Skeletal muscle tissue (tissue), 4 donors: Measurements from ENCODE around the gene BCKDHB. TPM values are rescaled to one million over a fixed set of nuclear protein-coding genes. Genes with fewer than 3 reads are reported as not detected.

Experiments used
- H3K27ac ChIP-seq: one replicate; pipeline ENCODE4 v1.7.0; 2013; ENCODE audit warnings: mild to moderate bottlenecking, low read depth, low read length, inconsistent platforms
- H3K27me3 ChIP-seq, 3 donors: one replicate each; pipeline ENCODE4 v1.7.0; 2013; ENCODE audit warnings: low read length in 3 of 3; ENCODE audit not compliant: control insufficient read depth in 3 of 3, insufficient read depth in 3 of 3
- H3K36me3 ChIP-seq, 3 donors: one replicate each; pipeline ENCODE4 v1.7.0; 2013; ENCODE audit warnings: low read length in 3 of 3; ENCODE audit not compliant: control insufficient read depth in 3 of 3, insufficient read depth in 3 of 3
- H3K4me1 ChIP-seq, 3 donors: one replicate each; pipeline ENCODE4 v1.7.0; 2013; ENCODE audit warnings: low read length in 3 of 3, mild to moderate bottlenecking in 3 of 3; ENCODE audit not compliant: control insufficient read depth in 3 of 3, insufficient read depth in 3 of 3
- H3K4me3 ChIP-seq, 3 donors: one replicate each; pipeline ENCODE4 v1.7.0; 2013; ENCODE audit warnings: low read length in 3 of 3
- H3K9ac ChIP-seq, 3 donors: one replicate each; pipeline ENCODE4 v1.7.0; 2013; ENCODE audit warnings: low read length in 3 of 3, mild to moderate bottlenecking in 3 of 3, moderate library complexity in 2 of 3, low read depth in 1 of 3
- H3K9me3 ChIP-seq, 3 donors: one replicate each; pipeline ENCODE4 v1.7.0; 2013; ENCODE audit warnings: low read length in 3 of 3; ENCODE audit not compliant: control insufficient read depth in 3 of 3
- total RNA-seq: library from RNA; depleted of rRNA; stranded (reverse); fragments of >200 nt; gene quantifications from one replicate; pipeline ENCODE4 v1.2.3, GENCODE V29; 2014
- donor health status: Osteomylitis.

BCKDHB gene
- total RNA-seq, 1 donor from 2014 or later: 24.5 TPM

DNA sequence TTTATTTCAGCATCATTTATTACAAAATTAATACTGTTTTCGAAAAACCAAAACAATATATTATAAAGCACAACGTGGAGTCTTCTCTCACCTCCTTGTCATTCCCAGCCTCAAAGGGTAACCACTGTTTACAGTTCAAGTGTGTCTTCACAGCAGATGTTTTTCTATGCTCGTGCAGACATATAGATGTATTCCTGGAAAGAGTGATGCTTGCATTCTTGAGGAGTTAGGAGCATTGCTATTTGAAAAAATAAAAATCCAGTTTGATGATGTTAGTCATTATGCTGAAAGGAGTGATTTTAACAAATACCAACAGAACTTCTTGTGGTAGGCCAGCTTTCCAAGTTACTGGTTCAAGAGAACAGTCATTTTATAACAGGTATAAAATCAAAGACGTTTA lies 234.9 kb downstream of the BCKDHB start:
- H3K4me1 ChIP-seq: no peaks in the 10 kb centered on the region
- no peak overlapping the region for H3K27ac ChIP-seq
- H3K36me3 ChIP-seq: no peaks in the 10 kb centered on the region
- no peaks in the 10 kb centered on the region for H3K9me3 ChIP-seq
- H3K4me3 ChIP-seq: no peak overlapping the region
- H3K9ac ChIP-seq: no peak overlapping the region
- no peaks in the 10 kb centered on the region for H3K27me3 ChIP-seq

GRCh38 chr6:80343511-80343910 lies 237.0 kb downstream of the BCKDHB start:
- Histone ChIP-seq H3K27me3 (no peaks in the 10 kb centered on the region), H3K9me3 (no peaks in the 10 kb centered on the region), H3K4me3 (no peak overlapping the region)

GRCh38 chr6:80347101-80347500 lies 240.6 kb downstream of the BCKDHB start:
- H3K4me1 ChIP-seq: no peaks in the 10 kb centered on the region
- H3K27me3 ChIP-seq: no peaks in the 10 kb centered on the region
- H3K36me3 ChIP-seq: no peaks in the 10 kb centered on the region
- H3K27ac ChIP-seq: no peak overlapping the region
- no peaks in the 10 kb centered on the region for H3K9me3 ChIP-seq
- H3K9ac ChIP-seq: no peak overlapping the region
- no peak overlapping the region for H3K4me3 ChIP-seq

More at GRCh38 chr6:80343511-80343910, 237.0 kb downstream of the BCKDHB start:
- no peak overlapping the region for H3K27ac ChIP-seq
- no peaks in the 10 kb centered on the region for H3K36me3 ChIP-seq
- no peaks in the 10 kb centered on the region for H3K4me1 ChIP-seq
- no peak overlapping the region for H3K9ac ChIP-seq

- Histone ChIP-seq H3K9ac (no peak overlapping the region), H3K4me3 (no peak overlapping the region), H3K27me3 (no peaks in the 10 kb centered on the region), H3K27ac (no peak overlapping the region), H3K4me1 (no peaks in the 10 kb centered on the region), H3K9me3 (no peaks in the 10 kb centered on the region), H3K36me3 (no peaks in the 10 kb centered on the region)
These were observed 241.8 kb downstream of the BCKDHB start for GRCh38 chr6:80348263-80348662.

DNA sequence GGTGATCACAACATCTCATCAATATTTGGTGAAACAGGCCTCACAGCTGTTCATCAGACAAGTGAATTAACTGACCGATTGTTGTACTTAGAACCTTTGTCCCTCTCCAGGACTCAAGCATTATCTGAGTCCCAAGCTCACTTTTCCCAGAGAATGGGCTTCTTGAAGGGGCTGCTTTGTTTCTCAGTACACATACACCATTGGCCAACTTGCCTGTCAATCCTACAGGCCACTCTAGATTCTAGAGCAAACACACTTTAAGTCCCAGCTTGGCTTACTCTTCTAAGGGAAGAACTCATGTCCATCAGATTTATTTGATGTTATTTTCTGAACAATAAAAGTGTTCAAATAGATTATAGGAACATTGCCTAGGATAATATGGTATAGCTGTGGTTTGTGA lies 249.5 kb downstream of the BCKDHB start:
- H3K9me3 ChIP-seq: no peaks in the 10 kb centered on the region
- H3K4me3 ChIP-seq: no peak overlapping the region
- no peak overlapping the region for H3K27ac ChIP-seq
- H3K36me3 ChIP-seq: no peaks in the 10 kb centered on the region
- H3K9ac ChIP-seq: no peak overlapping the region
- peaks cover 0 to 3% (median 0%) of the 10 kb centered on the region in 3 donors for H3K4me1 ChIP-seq
- no peaks in the 10 kb centered on the region for H3K27me3 ChIP-seq

- Histone ChIP-seq H3K27ac (no peak overlapping the region), H3K36me3 (no peaks in the 10 kb centered on the region), H3K9me3 (no peaks in the 10 kb centered on the region), H3K4me3 (no peak overlapping the region), H3K9ac (no peak overlapping the region), H3K4me1 (peaks cover 0 to 3% (median 0%) of the 10 kb centered on the region in 3 donors), H3K27me3 (no peaks in the 10 kb centered on the region)
These were observed 250.1 kb downstream of the BCKDHB start for GRCh38 chr6:80356545-80356944.

DNA sequence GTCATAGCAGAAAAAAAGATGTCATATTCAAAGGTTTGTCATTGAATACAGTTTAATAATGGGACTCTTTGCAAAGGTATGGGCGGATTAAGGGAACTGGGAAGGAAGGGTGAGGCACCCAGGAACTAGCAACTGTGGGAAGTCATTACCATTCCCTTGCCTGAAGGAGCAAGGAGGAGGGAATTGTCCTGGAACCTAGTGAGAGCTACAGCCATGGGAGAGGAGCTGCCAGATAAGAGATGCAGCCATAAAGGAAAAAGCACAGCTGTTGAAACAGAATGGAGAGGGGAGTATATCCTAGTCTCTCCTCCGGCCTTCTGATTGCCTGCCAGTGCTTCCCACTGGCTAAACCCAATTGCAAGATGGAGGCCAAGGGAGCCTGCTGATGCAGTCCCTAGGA lies 250.6 kb downstream of the BCKDHB start:
- H3K9ac ChIP-seq: no peak overlapping the region
- H3K27ac ChIP-seq: no peak overlapping the region
- H3K36me3 ChIP-seq: no peaks in the 10 kb centered on the region
- no peaks in the 10 kb centered on the region for H3K9me3 ChIP-seq
- H3K4me1 ChIP-seq: peaks cover 0 to 3% (median 0%) of the 10 kb centered on the region in 3 donors
- H3K27me3 ChIP-seq: no peaks in the 10 kb centered on the region
- no peak overlapping the region for H3K4me3 ChIP-seq

DNA sequence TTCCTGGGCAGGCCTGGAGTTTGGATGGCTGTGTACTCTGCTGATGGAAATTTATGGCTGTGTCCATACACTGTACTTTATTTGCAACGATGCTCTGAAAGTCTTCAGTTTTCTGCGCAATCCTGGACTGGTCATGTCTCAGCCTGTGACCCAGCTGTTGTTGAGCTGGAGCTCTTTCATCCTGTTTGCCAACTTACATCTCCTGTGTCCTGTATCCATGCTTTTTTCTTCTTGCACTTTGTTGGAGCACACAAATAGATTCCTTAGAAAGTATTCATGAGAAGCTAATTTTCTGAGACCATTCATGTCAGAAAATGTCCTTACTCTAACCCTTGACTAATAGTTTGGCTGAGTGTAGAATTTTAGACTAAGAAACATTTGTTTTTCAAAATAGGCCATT lies 251.2 kb downstream of the BCKDHB start:
- H3K27ac ChIP-seq: no peak overlapping the region
- H3K36me3 ChIP-seq: no peaks in the 10 kb centered on the region
- H3K4me3 ChIP-seq: no peak overlapping the region
- H3K4me1 ChIP-seq: peaks cover 0 to 3% (median 0%) of the 10 kb centered on the region in 3 donors
- no peak overlapping the region for H3K9ac ChIP-seq
- no peaks in the 10 kb centered on the region for H3K27me3 ChIP-seq
- no peaks in the 10 kb centered on the region for H3K9me3 ChIP-seq

DNA sequence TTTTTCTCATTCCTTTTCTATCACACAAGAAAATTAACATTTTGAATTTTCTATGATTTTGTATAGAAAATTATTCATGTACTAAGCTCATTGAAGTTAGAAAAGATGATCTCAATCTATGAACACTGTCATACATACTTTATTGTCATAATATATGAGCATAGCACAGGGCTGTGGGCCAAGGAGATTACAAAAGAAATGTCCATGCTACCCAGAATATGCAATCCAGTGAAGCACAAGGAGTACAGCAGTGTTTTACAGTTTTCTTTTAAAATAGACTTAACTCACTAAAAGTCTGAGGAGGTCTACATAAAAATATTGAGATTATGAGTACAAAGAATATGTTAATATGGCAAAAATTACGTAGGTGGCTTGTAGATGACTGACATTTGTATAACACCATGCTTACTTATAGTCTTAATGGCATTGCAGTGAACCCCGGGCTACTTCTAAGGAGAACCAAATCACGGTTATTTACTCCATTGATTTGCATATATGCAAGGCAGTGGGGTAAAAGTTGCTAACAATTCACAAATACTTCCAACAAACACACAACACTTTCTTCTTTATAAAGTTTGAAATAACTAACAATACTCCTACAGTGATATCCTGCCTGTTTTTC lies 257.1 kb downstream of the BCKDHB start:
- Histone ChIP-seq H3K36me3 (no peaks in the 10 kb centered on the region), H3K4me1 (no peaks in the 10 kb centered on the region), H3K9ac (no peak overlapping the region), H3K27ac (no peak overlapping the region), H3K9me3 (no peaks in the 10 kb centered on the region), H3K27me3 (no peaks in the 10 kb centered on the region), H3K4me3 (no peak overlapping the region)

GRCh38 chr6:80364149-80364548 lies 257.7 kb downstream of the BCKDHB start:
- H3K9ac ChIP-seq: no peak overlapping the region
- H3K27me3 ChIP-seq: no peaks in the 10 kb centered on the region
- H3K9me3 ChIP-seq: no peaks in the 10 kb centered on the region
- no peak overlapping the region for H3K27ac ChIP-seq
- no peak overlapping the region for H3K4me3 ChIP-seq
- H3K4me1 ChIP-seq: no peaks in the 10 kb centered on the region
- H3K36me3 ChIP-seq: no peaks in the 10 kb centered on the region
